Measurements from ENCODE around the gene MAN1A1. TPM values are rescaled to one million over a fixed set of nuclear protein-coding genes. Genes with fewer than 3 reads are reported as not detected.

Gene MAN1A1
- total and polyA plus RNA-seq, 4 donors = 68.2 to 209 (median 148) TPM

DNA sequence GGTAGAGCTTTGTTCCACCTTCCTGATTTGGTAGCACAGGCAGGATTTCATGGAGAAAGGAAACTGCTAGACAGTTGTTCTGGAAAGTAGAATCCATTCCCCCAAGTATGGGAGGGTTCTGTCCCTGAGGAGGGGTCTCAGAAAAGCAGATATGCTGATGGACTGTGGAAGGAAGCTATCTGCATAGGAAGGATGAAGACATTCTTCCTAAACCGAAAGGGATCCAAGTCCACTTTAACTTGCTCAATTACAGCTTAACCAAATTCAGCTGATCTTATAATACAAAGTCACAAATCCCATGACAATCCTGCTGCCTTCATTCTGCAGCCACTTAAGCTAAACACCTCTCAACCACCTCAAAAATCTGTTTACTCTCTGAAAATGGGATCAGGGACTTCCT lies 2.6 kb downstream of the MAN1A1 start:
- H3K9me3 ChIP-seq (ENCODE audit: control insufficient read depth in 4 of 4, low read length in 3 of 4) = no peaks in the 10 kb centered on the region
- whole genome bisulfite sequencing = 6% methylated on average over 1 of the region's 1 CpG
- peak overlapping the region; percentile 67 to 94 for H3K9ac ChIP-seq (ENCODE audit: low read depth in 1 of 2, low read length in 2 of 2)
- no peaks in the 10 kb centered on the region for H3K27me3 ChIP-seq (ENCODE audit: control insufficient read depth in 4 of 4, insufficient read depth in 4 of 4, low read length in 3 of 4)
- peak overlapping the region; percentile 93 to 97 for H3K27ac ChIP-seq (ENCODE audit: low read depth in 1 of 2, low read length in 2 of 2)
- H3K36me3 ChIP-seq (ENCODE audit: control insufficient read depth in 4 of 4, insufficient read depth in 3 of 4, low read depth in 1 of 4, low read length in 3 of 4) = peaks cover 0 to 2% (median 0%) of the 10 kb centered on the region in 4 donors
- peaks cover 5 to 47% (median 22%) of the 10 kb centered on the region in 4 donors for H3K4me1 ChIP-seq (ENCODE audit: control insufficient read depth in 4 of 4, insufficient read depth in 4 of 4, low read length in 3 of 4)
- no peak for DNase-seq (ENCODE audit: low spot score)
- H3K4me3 ChIP-seq (ENCODE audit: low read depth in 1 of 3, low read length in 3 of 3) = peak overlapping the region; percentile 89 to 97 (median 96)
- TF ChIP-seq TAF1 (conservative IDR thresholded peaks at IDR 0.05) (no peak), HNF4A (conservative IDR thresholded peaks at IDR 0.05) (peak in 1 of 2 donors; percentile 59), YY1 (IDR thresholded peaks at IDR 0.05) (no peak), EGR1 (IDR thresholded peaks at IDR 0.05; ENCODE audit: low read depth in 2 of 2) (peak in 1 of 2 donors; percentile 18), JUND (IDR thresholded peaks at IDR 0.05) (peak in 1 of 2 donors; percentile 13)
- TF ChIP-seq, protein P1, sequence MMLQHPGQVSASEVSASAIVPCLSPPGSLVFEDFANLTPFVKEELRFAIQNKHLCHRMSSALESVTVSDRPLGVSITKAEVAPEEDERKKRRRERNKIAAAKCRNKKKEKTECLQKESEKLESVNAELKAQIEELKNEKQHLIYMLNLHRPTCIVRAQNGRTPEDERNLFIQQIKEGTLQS (IDR thresholded peaks at IDR 0.05) = no peak

GRCh38 chr6:119346450-119346849 lies 3.1 kb downstream of the MAN1A1 start:
- Histone ChIP-seq H3K27ac (ENCODE audit: low read depth in 1 of 2, low read length in 2 of 2) (peak overlapping the region; percentile 93 to 97), H3K4me3 (ENCODE audit: low read depth in 1 of 3, low read length in 3 of 3) (peak overlapping the region; percentile 89 to 97 (median 96)), H3K4me1 (ENCODE audit: control insufficient read depth in 4 of 4, insufficient read depth in 4 of 4, low read length in 3 of 4) (peaks cover 6 to 47% (median 22%) of the 10 kb centered on the region in 4 donors), H3K27me3 (ENCODE audit: control insufficient read depth in 4 of 4, insufficient read depth in 4 of 4, low read length in 3 of 4) (no peaks in the 10 kb centered on the region), H3K36me3 (ENCODE audit: control insufficient read depth in 4 of 4, insufficient read depth in 3 of 4, low read depth in 1 of 4, low read length in 3 of 4) (peaks cover 0 to 2% (median 0%) of the 10 kb centered on the region in 4 donors), H3K9me3 (ENCODE audit: control insufficient read depth in 4 of 4, low read length in 3 of 4) (no peaks in the 10 kb centered on the region), H3K9ac (ENCODE audit: low read depth in 1 of 2, low read length in 2 of 2) (peak overlapping the region; percentile 67 to 94)
- no peak for DNase-seq (ENCODE audit: low spot score)
- WGBS = 20% methylated on average over 8 of the region's 8 CpGs
- TF ChIP-seq FOXA1 (IDR thresholded peaks at IDR 0.05) = no peak
- TF ChIP-seq ZBTB33 (IDR thresholded peaks at IDR 0.05) = no peak

DNA sequence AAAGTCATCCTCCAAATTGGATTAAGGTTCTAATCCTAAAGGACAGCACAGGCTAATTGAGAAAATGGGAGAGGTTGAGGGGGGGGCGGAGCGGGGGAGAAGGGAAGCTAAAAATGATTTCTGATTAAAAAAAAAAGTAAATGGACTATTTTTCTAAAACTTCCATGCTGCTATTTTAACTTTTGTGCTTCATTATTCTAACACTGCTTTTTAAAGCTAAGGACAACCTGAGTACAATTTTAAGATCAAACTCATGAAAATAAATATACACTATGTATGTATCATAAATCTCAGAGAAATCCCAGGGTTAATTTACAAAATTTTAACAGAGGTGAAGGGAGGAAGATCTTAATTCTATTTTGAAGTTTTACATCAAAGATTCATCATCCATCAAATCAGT lies 4.4 kb downstream of the MAN1A1 start:
- 83% methylated on average over 2 of the region's 2 CpGs for WGBS
- H3K27me3 ChIP-seq (ENCODE audit: control insufficient read depth in 4 of 4, insufficient read depth in 4 of 4, low read length in 3 of 4) = no peaks in the 10 kb centered on the region
- no peak for DNase-seq (ENCODE audit: low spot score)
- peak overlapping the region; percentile 89 to 97 (median 96) for H3K4me3 ChIP-seq (ENCODE audit: low read depth in 1 of 3, low read length in 3 of 3)
- no peak overlapping the region for H3K9ac ChIP-seq (ENCODE audit: low read depth in 1 of 2, low read length in 2 of 2)
- H3K36me3 ChIP-seq (ENCODE audit: control insufficient read depth in 4 of 4, insufficient read depth in 3 of 4, low read depth in 1 of 4, low read length in 3 of 4) = peaks cover 0 to 2% (median 0%) of the 10 kb centered on the region in 4 donors
- TF ChIP-seq RXRA (IDR thresholded peaks at IDR 0.05) = no peak
- TF ChIP-seq HNF4G (IDR thresholded peaks at IDR 0.05) = no peak
- TF ChIP-seq, protein P1 (IDR thresholded peaks at IDR 0.05) = no peak
- TF ChIP-seq SP1 (IDR thresholded peaks at IDR 0.05) = no peak
- TF ChIP-seq, protein P2, sequence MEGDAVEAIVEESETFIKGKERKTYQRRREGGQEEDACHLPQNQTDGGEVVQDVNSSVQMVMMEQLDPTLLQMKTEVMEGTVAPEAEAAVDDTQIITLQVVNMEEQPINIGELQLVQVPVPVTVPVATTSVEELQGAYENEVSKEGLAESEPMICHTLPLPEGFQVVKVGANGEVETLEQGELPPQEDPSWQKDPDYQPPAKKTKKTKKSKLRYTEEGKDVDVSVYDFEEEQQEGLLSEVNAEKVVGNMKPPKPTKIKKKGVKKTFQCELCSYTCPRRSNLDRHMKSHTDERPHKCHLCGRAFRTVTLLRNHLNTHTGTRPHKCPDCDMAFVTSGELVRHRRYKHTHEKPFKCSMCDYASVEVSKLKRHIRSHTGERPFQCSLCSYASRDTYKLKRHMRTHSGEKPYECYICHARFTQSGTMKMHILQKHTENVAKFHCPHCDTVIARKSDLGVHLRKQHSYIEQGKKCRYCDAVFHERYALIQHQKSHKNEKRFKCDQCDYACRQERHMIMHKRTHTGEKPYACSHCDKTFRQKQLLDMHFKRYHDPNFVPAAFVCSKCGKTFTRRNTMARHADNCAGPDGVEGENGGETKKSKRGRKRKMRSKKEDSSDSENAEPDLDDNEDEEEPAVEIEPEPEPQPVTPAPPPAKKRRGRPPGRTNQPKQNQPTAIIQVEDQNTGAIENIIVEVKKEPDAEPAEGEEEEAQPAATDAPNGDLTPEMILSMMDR (IDR thresholded peaks at IDR 0.05; ENCODE audit: low read depth, low read length, missing input control) = no peak
- TF ChIP-seq REST (IDR thresholded peaks at IDR 0.05) = no peak
- TF ChIP-seq EGR1 (IDR thresholded peaks at IDR 0.05; ENCODE audit: low read depth in 2 of 2) = no peak
- no peak for TF ChIP-seq HNF4A (conservative IDR thresholded peaks at IDR 0.05)
- no peak for TF ChIP-seq MAX (IDR thresholded peaks at IDR 0.05)
- no peak for TF ChIP-seq FOXA1 (IDR thresholded peaks at IDR 0.05)
- no peak for TF ChIP-seq NR2F2 (IDR thresholded peaks at IDR 0.05)
- no peak for TF ChIP-seq GABPA (IDR thresholded peaks at IDR 0.05 in 1 of 2, conservative IDR thresholded peaks at IDR 0.05 in 1 of 2)
- no peak for TF ChIP-seq TAF1 (conservative IDR thresholded peaks at IDR 0.05)
- no peak for TF ChIP-seq FOXA2 (IDR thresholded peaks at IDR 0.05)
- H3K4me1 ChIP-seq (ENCODE audit: control insufficient read depth in 4 of 4, insufficient read depth in 4 of 4, low read length in 3 of 4) = peaks cover 6 to 48% (median 27%) of the 10 kb centered on the region in 4 donors
- H3K9me3 ChIP-seq (ENCODE audit: control insufficient read depth in 4 of 4, low read length in 3 of 4) = no peaks in the 10 kb centered on the region
- no peak overlapping the region for H3K27ac ChIP-seq (ENCODE audit: low read depth in 1 of 2, low read length in 2 of 2)

All from liver (tissue), 9 donors.